GM18867 (cell line): Measurements from ENCODE around the gene ANKRD29.
A peak's percentile ranks its signal among the peaks of the same experiment; 100 is the strongest.
"Not testable (repeated sequence)": the region's sequence is repeated elsewhere in the genome, so short reads cannot be mapped to it uniquely, and the experiment has no call there.

Source experiments
- ATAC-seq: cut with Tn5 transposase; IDR thresholded peaks from one replicate; pipeline ENCODE4 v1.9.1; 2021; ENCODE audit warnings: mild to moderate bottlenecking, moderate library complexity; ENCODE audit not compliant: unreplicated experiment

The ANKRD29 gene

DNA sequence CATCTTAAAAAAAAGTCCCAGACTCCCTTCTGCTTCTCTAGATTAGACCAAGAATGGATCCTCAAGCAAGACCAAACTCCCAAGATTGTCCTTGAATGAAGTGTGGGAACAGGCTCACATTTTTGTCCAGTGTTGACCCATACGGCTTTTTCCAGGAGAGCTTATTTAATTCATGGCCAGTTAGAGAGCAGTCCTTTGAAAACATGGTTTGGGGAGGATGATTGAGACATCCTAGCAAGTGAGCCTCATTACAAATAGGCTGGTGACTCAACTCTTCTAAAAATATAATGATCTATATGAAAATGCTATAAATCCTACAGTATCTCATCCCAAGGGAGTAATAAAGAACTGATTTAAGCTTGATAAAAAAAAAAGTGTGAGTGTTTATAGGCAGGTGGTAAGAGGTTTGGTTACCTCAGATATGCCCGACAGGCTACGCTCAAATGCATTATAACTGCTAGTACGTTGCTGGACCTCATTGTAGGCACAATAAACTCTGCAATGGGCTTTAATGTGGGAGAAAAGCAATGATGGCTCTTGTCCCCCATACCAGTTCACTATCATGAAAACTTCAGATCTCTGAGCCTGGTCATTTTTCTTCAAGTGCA, 17.0 kb downstream of the ANKRD29 start:
- ATAC-seq = no peak

- ATAC-seq = no peak
Measured at GRCh38 chr18:23643815-23644490, 18.8 kb downstream of the ANKRD29 start.

- no peak for ATAC-seq
Measured at GRCh38 chr18:23641937-23642666, 20.6 kb downstream of the ANKRD29 start.

DNA sequence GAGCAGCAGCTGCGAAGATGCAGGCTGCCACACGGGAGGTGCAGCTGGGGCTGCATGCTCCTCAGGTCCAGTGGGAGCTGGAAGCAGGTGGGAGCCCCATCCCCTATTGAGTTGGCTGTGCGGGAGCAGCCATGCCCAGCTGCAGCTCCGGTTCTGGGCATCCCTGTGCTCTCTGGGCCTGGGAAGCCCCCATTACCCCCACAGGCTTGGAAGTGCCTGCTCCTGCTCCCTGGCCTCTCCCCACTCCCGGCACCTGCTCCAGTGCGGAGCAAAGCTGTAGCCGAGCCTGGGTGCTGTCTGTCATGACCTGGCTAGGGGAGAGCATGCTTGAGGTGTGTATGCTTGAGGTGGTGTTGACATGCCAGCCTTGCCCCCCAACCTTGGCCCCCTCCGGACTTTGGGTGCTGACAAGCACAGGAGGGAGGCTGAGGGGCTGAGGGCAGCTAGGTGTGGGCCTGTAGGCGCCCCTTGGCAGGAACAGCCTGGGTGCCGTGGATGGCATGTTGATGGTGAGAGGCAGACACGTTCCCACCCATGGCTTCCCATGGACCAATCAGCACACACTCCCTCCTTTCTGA, 21.5 kb downstream of the ANKRD29 start:
- no peak for ATAC-seq

DNA sequence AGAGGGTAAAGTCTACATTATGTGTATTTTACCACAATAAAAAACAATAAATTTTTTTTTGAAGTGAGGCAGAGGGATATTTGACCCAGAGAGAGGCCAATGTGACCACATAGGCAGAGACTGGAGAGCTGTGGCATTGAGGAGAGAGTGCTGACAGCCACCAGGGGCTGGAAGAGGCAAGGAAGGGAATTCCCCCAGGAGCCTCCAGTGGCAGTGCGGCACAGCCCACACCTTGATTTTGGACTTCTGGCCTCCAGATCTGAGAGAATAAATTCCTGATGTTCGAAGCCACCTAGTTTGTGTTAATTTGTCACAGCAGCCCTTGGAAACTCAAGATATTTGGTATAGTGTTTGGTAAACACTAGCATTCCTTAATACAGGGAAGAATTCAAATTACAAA, 22.7 kb downstream of the ANKRD29 start:
- ATAC-seq = no peak

DNA sequence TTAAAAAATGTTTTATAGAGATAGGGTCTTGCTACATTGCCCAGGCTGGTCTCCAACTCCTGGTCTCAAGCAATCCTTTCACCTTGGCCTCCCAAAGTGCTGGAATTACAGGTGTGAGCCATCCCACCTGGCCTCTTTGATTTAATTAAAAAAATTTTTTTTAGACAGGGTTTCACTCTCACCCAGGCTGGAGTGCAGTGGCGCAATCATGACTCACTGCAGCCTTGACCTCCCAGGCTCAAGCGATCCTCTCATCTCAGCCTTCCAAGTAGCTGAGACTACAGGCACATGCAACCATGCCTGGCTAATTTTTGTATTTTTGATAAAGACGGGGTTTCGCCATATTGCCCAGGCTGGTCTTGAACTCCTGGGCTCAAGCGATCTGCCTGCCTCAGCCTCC, 26.3 kb downstream of the ANKRD29 start:
- ATAC-seq = not testable (repeated sequence)

DNA sequence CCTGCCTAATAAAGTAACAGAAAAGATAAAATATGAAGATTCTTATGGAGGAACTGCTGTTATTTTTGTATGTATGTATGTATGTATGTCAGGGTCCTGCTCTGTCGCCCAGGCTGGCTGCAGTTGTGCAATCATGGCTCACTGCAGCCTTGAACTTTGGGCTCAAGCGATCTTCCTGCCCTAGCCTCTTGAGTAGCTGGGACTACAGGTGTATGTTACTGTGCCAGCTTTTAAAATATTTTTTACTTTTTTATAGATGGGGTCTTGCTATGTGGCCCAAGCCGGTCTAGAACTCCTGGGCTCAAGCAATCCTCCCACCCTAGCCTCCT, 26.7 kb downstream of the ANKRD29 start:
- no peak for ATAC-seq

DNA sequence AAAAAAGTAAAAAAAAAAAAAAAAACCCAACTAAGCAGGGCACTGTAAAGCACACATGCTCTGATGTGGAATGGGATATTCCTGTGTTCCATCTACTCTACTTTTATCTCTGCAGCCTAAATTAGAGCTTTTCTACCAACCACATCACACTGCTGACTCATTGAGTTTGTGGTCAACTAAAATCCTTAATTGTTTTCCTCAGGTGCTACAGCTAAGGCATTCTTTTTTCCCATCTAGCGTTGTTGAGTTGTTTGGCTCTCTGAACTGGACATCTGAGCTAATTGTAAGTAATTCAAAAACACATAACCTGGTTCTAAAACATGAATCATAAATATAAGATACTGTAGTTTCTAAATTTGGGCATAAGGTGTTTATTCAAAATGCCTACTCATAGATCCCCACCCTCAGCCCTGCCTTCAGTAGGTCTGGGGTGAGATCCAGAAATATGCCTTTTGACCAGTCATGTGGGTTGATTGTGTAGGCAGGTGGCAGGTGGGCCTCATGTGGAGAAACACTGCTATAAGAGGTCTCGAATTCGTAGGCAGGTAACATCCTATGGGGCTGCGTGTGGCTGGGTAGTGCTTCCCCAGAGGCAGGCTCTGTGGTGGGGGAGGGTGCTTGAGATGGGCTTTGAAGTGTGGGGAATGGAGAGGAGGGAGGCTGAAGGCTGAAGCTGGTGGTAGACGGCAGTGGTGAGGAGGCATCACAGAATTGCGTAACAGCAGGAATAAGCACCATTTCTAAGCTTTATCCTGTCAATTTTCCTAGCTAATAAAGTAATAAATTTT, 27.2 kb downstream of the ANKRD29 start:
- ATAC-seq = no peak

DNA sequence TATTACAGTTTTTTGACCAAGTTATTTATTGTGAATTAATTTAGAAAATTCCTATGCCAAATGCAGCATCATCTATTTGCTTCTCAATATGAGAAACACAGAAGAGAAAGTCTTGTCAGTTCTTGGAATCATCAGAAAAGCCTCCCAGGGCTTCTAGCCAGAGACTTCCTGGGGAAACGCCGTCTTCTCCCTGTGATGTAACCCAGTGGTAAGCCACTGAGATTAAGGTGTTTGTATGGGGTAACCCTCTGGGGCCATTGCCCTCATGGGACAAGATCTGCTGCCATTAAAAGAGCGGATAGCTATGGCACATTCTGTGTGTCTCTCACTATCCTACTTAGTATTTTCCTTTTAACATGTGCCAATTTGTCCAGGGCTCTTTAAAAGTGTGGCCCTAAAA, 28.0 kb downstream of the ANKRD29 start:
- no peak for ATAC-seq

DNA sequence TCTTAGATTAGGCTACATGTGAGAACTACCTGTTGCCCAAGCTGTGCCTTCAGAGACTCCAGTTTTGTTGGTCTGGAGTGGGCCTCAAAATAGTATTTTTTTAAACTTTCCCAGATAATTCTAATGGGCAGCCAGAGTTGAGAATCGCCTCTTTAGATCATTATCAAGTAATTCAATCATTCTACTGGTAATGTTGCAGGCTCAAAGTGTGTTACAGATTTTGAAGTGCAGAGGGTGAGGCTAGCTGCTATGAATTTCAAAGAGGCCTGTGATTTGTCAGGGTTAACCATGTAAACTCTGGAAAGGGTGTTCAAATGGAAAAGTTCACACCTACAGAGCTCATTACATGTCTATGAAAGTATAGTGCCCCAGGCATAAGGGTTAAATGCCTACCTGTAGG, 30.1 kb downstream of the ANKRD29 start:
- no peak for ATAC-seq

- no peak for ATAC-seq
Measured at GRCh38 chr18:23631746-23632145, 31.0 kb downstream of the ANKRD29 start.

DNA sequence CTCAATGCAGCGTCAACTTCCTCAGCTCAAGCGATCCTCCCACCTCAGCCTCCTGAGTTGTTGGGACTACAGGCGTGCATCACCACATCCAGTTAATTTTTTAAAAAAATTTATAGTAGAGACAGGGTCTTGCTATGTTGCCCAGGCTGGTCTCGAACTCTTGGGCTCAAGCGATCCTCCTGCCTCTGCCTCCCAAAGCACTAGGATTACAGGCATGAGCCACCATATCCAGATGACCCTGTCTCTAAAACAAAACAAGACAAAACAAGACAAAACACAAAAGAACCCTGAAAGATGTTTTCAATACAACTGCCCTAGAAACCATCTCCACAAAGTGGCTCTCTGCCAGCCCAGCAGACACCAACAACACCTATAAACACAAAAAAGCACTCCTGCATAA, 31.4 kb downstream of the ANKRD29 start:
- no peak for ATAC-seq

DNA sequence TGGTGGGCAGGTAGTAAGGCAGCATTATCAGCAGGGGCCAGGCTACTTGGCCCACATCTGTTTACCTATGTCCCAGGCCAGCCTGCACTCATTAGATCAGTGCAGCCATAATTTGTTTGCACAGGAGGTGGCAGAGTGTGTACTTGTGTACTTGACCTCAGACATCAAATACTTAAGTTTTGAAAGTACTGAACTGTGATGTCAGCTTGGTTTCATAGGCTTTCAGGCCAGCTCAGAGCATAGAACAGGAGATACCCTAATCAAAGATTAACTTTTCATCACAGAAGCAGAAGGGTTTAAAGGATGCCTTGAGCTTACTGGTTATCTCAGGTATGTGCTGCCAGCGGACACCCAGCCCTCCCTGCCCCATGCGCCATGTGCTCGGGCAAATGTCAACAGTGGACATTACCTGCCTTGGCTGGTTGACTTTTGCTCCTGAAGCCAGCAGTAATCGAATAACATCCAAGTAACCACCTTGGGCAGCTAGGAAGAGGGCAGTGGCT, 33.2 kb downstream of the ANKRD29 start:
- ATAC-seq = peak; percentile 83

DNA sequence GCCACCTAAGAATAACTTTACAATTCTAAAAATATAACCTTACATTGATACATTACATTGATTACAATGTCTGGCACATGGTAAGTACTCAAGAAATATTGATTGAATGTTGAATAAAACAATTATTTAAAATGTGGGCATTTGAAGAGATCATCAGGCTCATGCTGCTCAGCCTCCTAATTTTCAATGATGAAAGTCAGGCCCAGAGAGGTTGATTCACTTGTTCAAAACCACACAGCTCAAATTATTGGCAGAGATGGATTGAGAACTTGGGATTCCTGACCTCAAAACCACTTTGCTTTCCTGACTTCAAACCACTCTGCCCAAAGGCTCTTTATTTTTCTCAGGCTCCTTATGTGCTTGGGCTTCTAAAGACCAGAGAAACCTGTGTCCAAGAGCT, 34.7 kb downstream of the ANKRD29 start:
- ATAC-seq = no peak

DNA sequence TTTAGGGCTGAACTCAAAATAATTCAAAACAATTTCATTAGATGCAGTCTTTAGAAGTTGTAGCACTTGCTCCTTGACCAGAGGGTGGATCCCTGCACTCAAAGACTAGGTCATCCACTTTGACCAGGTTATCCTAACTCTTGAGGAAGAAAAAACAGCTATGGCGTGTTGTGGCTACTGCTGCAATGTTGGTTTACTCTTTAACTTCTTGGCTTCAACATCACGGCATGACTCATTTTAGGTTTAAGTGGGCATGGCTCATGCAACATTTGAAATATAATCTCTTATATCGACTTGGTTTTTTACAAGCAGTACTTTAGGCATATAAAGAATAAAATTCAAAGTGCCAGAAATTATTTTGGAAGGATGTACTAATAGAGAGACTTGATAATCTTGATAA, 35.4 kb downstream of the ANKRD29 start:
- ATAC-seq = no peak

- ATAC-seq = no peak
Measured at GRCh38 chr18:23626451-23627279, 36.0 kb downstream of the ANKRD29 start.

- no peak for ATAC-seq
Measured at GRCh38 chr18:23623040-23623439, 39.7 kb downstream of the ANKRD29 start.

DNA sequence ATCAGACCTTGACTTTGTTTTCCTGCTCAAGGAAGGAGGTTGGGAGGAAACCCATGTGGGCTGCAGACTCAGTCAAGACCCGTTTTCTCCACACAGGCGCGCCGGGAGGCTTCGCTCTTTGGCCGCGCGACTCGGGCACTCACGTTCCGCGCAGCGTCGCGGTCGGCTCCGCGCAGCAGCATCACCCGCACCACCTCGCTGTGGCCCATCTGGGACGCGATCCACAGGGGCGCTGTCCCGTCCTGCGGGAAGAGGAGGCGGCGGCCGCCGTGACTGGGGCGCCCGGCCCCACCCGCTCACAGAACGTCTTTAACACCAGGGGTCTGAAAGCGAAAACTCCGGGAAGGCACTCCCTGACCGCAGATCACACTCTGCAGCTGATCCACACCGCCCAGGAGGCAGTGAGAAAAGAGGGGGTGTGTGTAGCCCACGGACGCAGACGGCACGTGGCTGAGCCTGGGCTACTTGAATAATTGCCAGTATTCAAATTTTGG, 43.3 kb downstream of the ANKRD29 start:
- ATAC-seq = no peak

GRCh38 chr18:23618862-23619387, 43.8 kb downstream of the ANKRD29 start:
- no peak for ATAC-seq
